ENCODE results near the gene SNX18. TPM values are rescaled to one million over a fixed set of nuclear protein-coding genes. Genes with fewer than 3 reads are reported as not detected.

The SNX18 gene
- polyA plus RNA-seq, 1 donor from 2014 or later = 7.9 TPM

- Histone ChIP-seq H2AFZ (ENCODE audit: low read depth, low read length) (no peak overlapping the region), H3K9me2 (ENCODE audit: insufficient read depth, low read length) (no peaks in the 10 kb centered on the region), H3F3A (ENCODE audit: insufficient read depth, low read length, poor library complexity, severe bottlenecking) (no peaks in the 10 kb centered on the region), H3K27me3 (ENCODE audit: insufficient read depth, low read depth, low read length) (no peaks in the 10 kb centered on the region), H4K20me1 (ENCODE audit: insufficient read depth) (no peaks in the 10 kb centered on the region), H3K4me2 (ENCODE audit: low read length) (no peak overlapping the region), H3K27ac (ENCODE audit: low read length) (no peak overlapping the region), H3K79me2 (replicated peaks; ENCODE audit: insufficient read depth, low read length) (peaks cover 91% of the 10 kb centered on the region), H3K4me3 (ENCODE audit: low read length) (no peak overlapping the region), H3K9me3 (ENCODE audit: low read length) (no peaks in the 10 kb centered on the region), H3K36me3 (ENCODE audit: insufficient read depth, low read length) (no peaks in the 10 kb centered on the region), H3K9ac (ENCODE audit: low read length) (no peak overlapping the region)
- TF ChIP-seq TAF1 (IDR thresholded peaks at IDR 0.05; ENCODE audit: low read depth) (no peak), RAD21 (conservative IDR thresholded peaks at IDR 0.05) (no peak), MXI1 (conservative IDR thresholded peaks at IDR 0.05; ENCODE audit: poor library complexity, severe bottlenecking) (no peak), EZH2 (IDR thresholded peaks at IDR 0.05; ENCODE audit: borderline replicate concordance, insufficient read depth, low read length, poor library complexity, severe bottlenecking) (no peak), POLR2AphosphoS5 (IDR thresholded peaks at IDR 0.05) (no peak), REST (IDR thresholded peaks at IDR 0.05; ENCODE audit: borderline replicate concordance) (no peak), CTCF (IDR thresholded peaks at IDR 0.05; ENCODE audit: poor library complexity, severe bottlenecking) (no peak), SMC3 (conservative IDR thresholded peaks at IDR 0.05; ENCODE audit: poor library complexity) (no peak), EP300 (conservative IDR thresholded peaks at IDR 0.05; ENCODE audit: poor library complexity, severe bottlenecking) (no peak)
Measured at GRCh38 chr5:54528633-54529209, 11.2 kb downstream of the SNX18 start.

- no peak overlapping the region for H2AFZ ChIP-seq (ENCODE audit: low read depth, low read length)
- no peak overlapping the region for H3K9ac ChIP-seq (ENCODE audit: low read length)
- no peaks in the 10 kb centered on the region for H3F3A ChIP-seq (ENCODE audit: insufficient read depth, low read length, poor library complexity, severe bottlenecking)
- H3K4me3 ChIP-seq (ENCODE audit: low read length) = no peak overlapping the region
- H3K27ac ChIP-seq (ENCODE audit: low read length) = no peak overlapping the region
- H3K27me3 ChIP-seq (ENCODE audit: insufficient read depth, low read depth, low read length) = no peaks in the 10 kb centered on the region
- H4K20me1 ChIP-seq (ENCODE audit: insufficient read depth) = no peaks in the 10 kb centered on the region
- TF ChIP-seq EZH2 (IDR thresholded peaks at IDR 0.05; ENCODE audit: borderline replicate concordance, insufficient read depth, low read length, poor library complexity, severe bottlenecking) = no peak
- TF ChIP-seq TAF1 (IDR thresholded peaks at IDR 0.05; ENCODE audit: low read depth) = no peak
- H3K9me2 ChIP-seq (ENCODE audit: insufficient read depth, low read length) = no peaks in the 10 kb centered on the region
- peaks cover 89% of the 10 kb centered on the region for H3K79me2 ChIP-seq (replicated peaks; ENCODE audit: insufficient read depth, low read length)
- no peak overlapping the region for H3K4me2 ChIP-seq (ENCODE audit: low read length)
- no peaks in the 10 kb centered on the region for H3K9me3 ChIP-seq (ENCODE audit: low read length)
- no peaks in the 10 kb centered on the region for H3K36me3 ChIP-seq (ENCODE audit: insufficient read depth, low read length)
Measured at GRCh38 chr5:54529565-54529964, 12.0 kb downstream of the SNX18 start.
